ENCODE measurements around the gene INF2.

DNA sequence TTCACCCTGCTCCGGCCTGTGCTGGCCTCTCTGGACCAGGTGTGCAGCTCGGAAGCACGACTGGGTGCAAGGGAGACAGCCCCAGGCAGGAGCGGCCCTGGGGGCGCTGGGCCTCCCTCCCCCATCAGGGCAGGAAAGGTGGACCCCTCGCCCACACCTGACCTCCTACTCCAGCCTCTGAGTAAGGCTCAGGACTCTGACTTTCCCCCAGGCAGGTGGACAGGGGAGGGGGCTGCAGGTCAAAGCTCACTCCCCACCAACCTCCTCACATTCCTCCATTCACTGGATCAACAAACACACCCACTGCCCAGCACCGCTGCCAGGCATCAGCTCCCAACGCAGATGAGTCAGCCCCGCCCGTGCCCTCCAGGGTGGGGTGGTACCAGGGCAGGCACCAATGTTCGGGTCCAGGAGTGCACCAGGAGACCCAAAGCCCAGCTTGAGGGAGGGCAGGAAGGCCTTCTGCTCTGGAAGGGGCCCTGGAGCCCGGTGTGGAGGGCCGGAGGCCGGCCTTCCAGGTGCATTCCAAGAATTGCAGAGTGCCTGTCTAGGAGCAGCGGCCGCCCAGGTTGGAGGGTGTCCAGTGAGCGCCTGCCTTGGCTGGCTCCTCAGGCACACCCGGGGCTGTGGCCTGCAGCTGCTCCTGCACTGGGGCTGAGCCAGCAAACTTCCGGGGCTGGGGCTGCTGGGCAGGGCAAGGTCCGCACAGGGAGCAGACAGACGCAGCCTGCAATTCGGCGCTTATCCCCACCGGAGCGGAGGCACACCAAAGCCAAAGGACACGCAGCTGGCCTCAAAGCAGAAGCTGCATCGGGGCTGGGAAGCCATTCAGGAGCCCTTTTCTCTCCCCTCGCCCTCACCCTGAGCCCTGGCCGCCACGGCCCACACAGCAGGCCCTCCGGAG is 1.6 kb upstream of the INF2 start:
- TF ChIP-seq, protein P1, sequence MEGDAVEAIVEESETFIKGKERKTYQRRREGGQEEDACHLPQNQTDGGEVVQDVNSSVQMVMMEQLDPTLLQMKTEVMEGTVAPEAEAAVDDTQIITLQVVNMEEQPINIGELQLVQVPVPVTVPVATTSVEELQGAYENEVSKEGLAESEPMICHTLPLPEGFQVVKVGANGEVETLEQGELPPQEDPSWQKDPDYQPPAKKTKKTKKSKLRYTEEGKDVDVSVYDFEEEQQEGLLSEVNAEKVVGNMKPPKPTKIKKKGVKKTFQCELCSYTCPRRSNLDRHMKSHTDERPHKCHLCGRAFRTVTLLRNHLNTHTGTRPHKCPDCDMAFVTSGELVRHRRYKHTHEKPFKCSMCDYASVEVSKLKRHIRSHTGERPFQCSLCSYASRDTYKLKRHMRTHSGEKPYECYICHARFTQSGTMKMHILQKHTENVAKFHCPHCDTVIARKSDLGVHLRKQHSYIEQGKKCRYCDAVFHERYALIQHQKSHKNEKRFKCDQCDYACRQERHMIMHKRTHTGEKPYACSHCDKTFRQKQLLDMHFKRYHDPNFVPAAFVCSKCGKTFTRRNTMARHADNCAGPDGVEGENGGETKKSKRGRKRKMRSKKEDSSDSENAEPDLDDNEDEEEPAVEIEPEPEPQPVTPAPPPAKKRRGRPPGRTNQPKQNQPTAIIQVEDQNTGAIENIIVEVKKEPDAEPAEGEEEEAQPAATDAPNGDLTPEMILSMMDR (optimal IDR thresholded peaks at IDR 0.05 in 1 of 3, IDR thresholded peaks at IDR 0.05 in 1 of 3, conservative IDR thresholded peaks at IDR 0.05 in 1 of 3; ENCODE audit: extremely low read depth in 1 of 3, insufficient read depth in 2 of 3, low read length in 3 of 3): no peak
- no peak for TF ChIP-seq EZH2 (IDR thresholded peaks at IDR 0.05; ENCODE audit: low read length)

All from keratinocyte (primary cell).